C4-2B (cell line): ENCODE results near the gene ATP8B3.

Experiments
- CTCF ChIP-seq: fragments of 450-650 bp; conservative IDR thresholded peaks from 2 replicates; pipeline ENCODE4 v1.5.1; 2017; ENCODE audit warnings: mild to moderate bottlenecking
- ZFX ChIP-seq: fragments of 450-650 bp; IDR thresholded peaks from 2 replicates; pipeline ENCODE4 v1.6.1; 2017

GRCh38 chr19:1860821-1861598 is 48.9 kb upstream of the ATP8B3 start:
- TF ChIP-seq CTCF, result no peak
- no peak for TF ChIP-seq ZFX
